Measurements from ENCODE around the gene EEPD1. TPM values are rescaled to one million over a fixed set of nuclear protein-coding genes. Genes with fewer than 3 reads are reported as not detected.

EEPD1 gene
- total RNA-seq, 1 donor from 2014 or later = 0.61 TPM

GRCh38 chr7:36278069-36278619 lies 125.1 kb downstream of the EEPD1 start:
- Mint-ChIP-seq H3K4me1 (peaks cover 4% of the 10 kb centered on the region), H3K4me3 (no peak overlapping the region), H3K27me3 (peaks cover 3% of the 10 kb centered on the region), H3K27ac (no peak overlapping the region), H3K36me3 (ENCODE audit: low read depth) (no peaks in the 10 kb centered on the region), H3K9me3 (no peaks in the 10 kb centered on the region)
- DNase-seq = no peak
- intact Hi-C loops (cut with micrococcal nuclease) = no loop called here

GRCh38 chr7:36278620-36279172 lies 125.6 kb downstream of the EEPD1 start:
- intact Hi-C loops (cut with micrococcal nuclease) = no loop called here
- Mint-ChIP-seq H3K9me3 (no peaks in the 10 kb centered on the region), H3K4me3 (no peak overlapping the region), H3K27ac (no peak overlapping the region), H3K4me1 (peaks cover 9% of the 10 kb centered on the region), H3K27me3 (peaks cover 3% of the 10 kb centered on the region), H3K36me3 (ENCODE audit: low read depth) (no peaks in the 10 kb centered on the region)
- no peak for DNase-seq

- Mint-ChIP-seq H3K9me3 (no peaks in the 10 kb centered on the region), H3K27me3 (peaks cover 3% of the 10 kb centered on the region), H3K36me3 (ENCODE audit: low read depth) (no peaks in the 10 kb centered on the region), H3K27ac (no peak overlapping the region), H3K4me1 (peaks cover 14% of the 10 kb centered on the region), H3K4me3 (no peak overlapping the region)
- intact Hi-C loops (cut with micrococcal nuclease) = no loop called here
- no peak for DNase-seq
Measured at GRCh38 chr7:36279200-36279925, 126.3 kb downstream of the EEPD1 start.

GRCh38 chr7:36279926-36280315 lies 126.9 kb downstream of the EEPD1 start:
- intact Hi-C loops (cut with micrococcal nuclease) = no loop called here
- Mint-ChIP-seq H3K27me3 (peaks cover 3% of the 10 kb centered on the region), H3K4me3 (no peak overlapping the region), H3K4me1 (peaks cover 19% of the 10 kb centered on the region), H3K27ac (no peak overlapping the region), H3K36me3 (ENCODE audit: low read depth) (no peaks in the 10 kb centered on the region), H3K9me3 (no peaks in the 10 kb centered on the region)
- no peak for DNase-seq

GRCh38 chr7:36280840-36281812 lies 128.1 kb downstream of the EEPD1 start:
- Mint-ChIP-seq H3K27ac (no peak overlapping the region), H3K4me1 (peaks cover 21% of the 10 kb centered on the region), H3K27me3 (peaks cover 3% of the 10 kb centered on the region), H3K36me3 (ENCODE audit: low read depth) (no peaks in the 10 kb centered on the region), H3K4me3 (no peak overlapping the region), H3K9me3 (no peaks in the 10 kb centered on the region)
- intact Hi-C loops (cut with micrococcal nuclease) = no loop called here
- DNase-seq = no peak

GRCh38 chr7:36281945-36282717 lies 129.1 kb downstream of the EEPD1 start:
- Mint-ChIP-seq H3K27ac (no peak overlapping the region), H3K36me3 (ENCODE audit: low read depth) (no peaks in the 10 kb centered on the region), H3K4me3 (no peak overlapping the region), H3K27me3 (peaks cover 3% of the 10 kb centered on the region), H3K4me1 (peaks cover 27% of the 10 kb centered on the region), H3K9me3 (no peaks in the 10 kb centered on the region)
- no peak for DNase-seq
- intact Hi-C loops (cut with micrococcal nuclease) = no loop called here

GRCh38 chr7:36283181-36283580 lies 130.1 kb downstream of the EEPD1 start:
- H3K27ac Mint-ChIP-seq = peak overlapping the region; percentile 20
- no peaks in the 10 kb centered on the region for H3K36me3 Mint-ChIP-seq (ENCODE audit: low read depth)
- H3K4me3 Mint-ChIP-seq = no peak overlapping the region
- no peaks in the 10 kb centered on the region for H3K9me3 Mint-ChIP-seq
- H3K27me3 Mint-ChIP-seq = peaks cover 3% of the 10 kb centered on the region
- intact Hi-C loops (cut with micrococcal nuclease) = no loop called here
- peak; percentile 60 for DNase-seq
- H3K4me1 Mint-ChIP-seq = peaks cover 37% of the 10 kb centered on the region

GRCh38 chr7:36283711-36284130 lies 130.7 kb downstream of the EEPD1 start:
- Mint-ChIP-seq H3K4me1 (peaks cover 40% of the 10 kb centered on the region), H3K27ac (no peak overlapping the region)
- intact Hi-C loops (cut with micrococcal nuclease) = no loop called here

GRCh38 chr7:36284456-36285090 lies 131.5 kb downstream of the EEPD1 start:
- H3K4me1 Mint-ChIP-seq = peaks cover 45% of the 10 kb centered on the region
- intact Hi-C loops (cut with micrococcal nuclease) = loop anchor here (5.0 kb wide), 1 partner anchor 482 kb away; the partner anchor contains the start of gene SEPTIN7
- H3K27ac Mint-ChIP-seq = no peak overlapping the region

More at GRCh38 chr7:36283711-36284130, 130.7 kb downstream of the EEPD1 start:
- Mint-ChIP-seq H3K9me3 (no peaks in the 10 kb centered on the region), H3K27me3 (peaks cover 3% of the 10 kb centered on the region), H3K36me3 (ENCODE audit: low read depth) (no peaks in the 10 kb centered on the region), H3K4me3 (no peak overlapping the region)
- no peak for DNase-seq

GRCh38 chr7:36285276-36285675 lies 132.2 kb downstream of the EEPD1 start:
- peaks cover 50% of the 10 kb centered on the region for H3K4me1 Mint-ChIP-seq
- H3K9me3 Mint-ChIP-seq = no peaks in the 10 kb centered on the region
- DNase-seq = no peak
- intact Hi-C loops (cut with micrococcal nuclease) = loop anchor here (5.0 kb wide), 1 partner anchor 483 kb away; the partner anchor contains the start of gene SEPTIN7
- no peaks in the 10 kb centered on the region for H3K36me3 Mint-ChIP-seq (ENCODE audit: low read depth)
- no peak overlapping the region for H3K4me3 Mint-ChIP-seq
- H3K27ac Mint-ChIP-seq = no peak overlapping the region
- no peaks in the 10 kb centered on the region for H3K27me3 Mint-ChIP-seq

More at GRCh38 chr7:36284456-36285090, 131.5 kb downstream of the EEPD1 start:
- Mint-ChIP-seq H3K27me3 (peaks cover 3% of the 10 kb centered on the region), H3K36me3 (ENCODE audit: low read depth) (no peaks in the 10 kb centered on the region), H3K4me3 (no peak overlapping the region), H3K9me3 (no peaks in the 10 kb centered on the region)
- no peak for DNase-seq

- H3K9me3 Mint-ChIP-seq = no peaks in the 10 kb centered on the region
- peak overlapping the region; percentile 78 for H3K4me3 Mint-ChIP-seq
- no peaks in the 10 kb centered on the region for H3K27me3 Mint-ChIP-seq
- intact Hi-C loops (cut with micrococcal nuclease) = loop anchor here (2.0 to 5.0 kb wide), 2 partner anchors 133 to 484 kb away; partner anchors contain the start of genes EEPD1 and SEPTIN7
- H3K36me3 Mint-ChIP-seq (ENCODE audit: low read depth) = no peaks in the 10 kb centered on the region
- peaks cover 54% of the 10 kb centered on the region for H3K4me1 Mint-ChIP-seq
- H3K27ac Mint-ChIP-seq = peak overlapping the region; percentile 93
- peak; percentile 86 for DNase-seq
Measured at GRCh38 chr7:36286226-36286625, 133.2 kb downstream of the EEPD1 start.

GRCh38 chr7:36286688-36287087 lies 133.6 kb downstream of the EEPD1 start:
- Mint-ChIP-seq H3K27ac (peak overlapping the region; percentile 93), H3K4me1 (peaks cover 58% of the 10 kb centered on the region), H3K9me3 (no peaks in the 10 kb centered on the region), H3K27me3 (no peaks in the 10 kb centered on the region), H3K4me3 (peak overlapping the region; percentile 78), H3K36me3 (ENCODE audit: low read depth) (no peaks in the 10 kb centered on the region)
- intact Hi-C loops (cut with micrococcal nuclease) = loop anchor here (2.0 to 5.0 kb wide), 2 partner anchors 134 to 484 kb away; partner anchors contain the start of genes EEPD1 and SEPTIN7
- DNase-seq = no peak

Data from activated CD4-positive, alpha-beta T cell treated with anti-CD3 and anti-CD28 coated beads, Interleukin-2, amount 10 ng/mL, durations not matched to agents 24 days and 14 days (primary cell).